WTC11 (cell line): ENCODE measurements around the gene TUT4. TPM values are rescaled to one million over a fixed set of nuclear protein-coding genes. Genes with fewer than 3 reads are reported as not detected.

Source experiments
- ATAC-seq: fragments of 200-7000 bp; cut with Tn5 transposase; 2 replicates; pipeline ENCODE4 v1.10.0; 2021; ENCODE audit warnings: mild to moderate bottlenecking, moderate library complexity
- CTCF ChIA-PET: fragments of 300-600 bp; sonication (Branson Sonifier 250); formaldehyde crosslinking; loops from one replicate; lab custom pipeline; 2021; ENCODE audit warnings: antibody characterized with exemption; lab: Charles Lee
- POLR2A ChIA-PET: fragments of 350-600 bp; sonication (Branson Sonifier 250); formaldehyde crosslinking; loops from one replicate; lab custom pipeline; 2021; ENCODE audit warnings: antibody characterized with exemption; lab: Charles Lee
- DNase-seq: peaks from one replicate; pipeline ENCODE4 v3.0.0; 2021; ENCODE audit warnings: low spot score
- H3K27ac Mint-ChIP-seq: 2 replicates; pipeline ENCODE4 v1.8.0; 2021; ENCODE audit warnings: mixed read lengths
- H3K27me3 Mint-ChIP-seq: 2 replicates; pipeline ENCODE4 v1.8.0; 2021; ENCODE audit warnings: low read depth, mild to moderate bottlenecking, moderate library complexity, mixed read lengths
- H3K36me3 Mint-ChIP-seq: 2 replicates; pipeline ENCODE4 v1.8.0; 2021; ENCODE audit warnings: mixed read lengths
- H3K4me1 Mint-ChIP-seq: 2 replicates; pipeline ENCODE4 v1.8.0; 2022; ENCODE audit warnings: mixed read lengths
- H3K4me3 Mint-ChIP-seq: 2 replicates; pipeline ENCODE4 v1.8.0; 2021; ENCODE audit warnings: mild to moderate bottlenecking, moderate library complexity, mixed read lengths
- H3K9me3 Mint-ChIP-seq: 2 replicates; pipeline ENCODE4 v1.8.0; 2021; ENCODE audit warnings: mixed read lengths
- ATF1 ChIP-seq: sonication (generic); formaldehyde crosslinking; IDR thresholded peaks from 2 replicates; pipeline ENCODE4 v1.8.1; 2023; ENCODE audit warnings: mild to moderate bottlenecking, moderate library complexity, missing genetic modification reagents
- CTCF ChIP-seq: fragments of 200-600 bp; IDR thresholded peaks from 2 replicates; pipeline ENCODE4 v1.8.0; 2022; ENCODE audit warnings: antibody characterized with exemption
- E2F5 ChIP-seq: sonication (generic); formaldehyde crosslinking; IDR thresholded peaks from 2 replicates; pipeline ENCODE4 v1.8.1; 2022; ENCODE audit warnings: mild to moderate bottlenecking, moderate library complexity, missing genetic modification reagents
- FOXP1 ChIP-seq: sonication (generic); formaldehyde crosslinking; IDR thresholded peaks from 2 replicates; pipeline ENCODE4 v1.8.0; 2022; ENCODE audit warnings: missing genetic modification reagents, mild to moderate bottlenecking, moderate library complexity, borderline replicate concordance
- GRHL2 ChIP-seq: fragments of 250-450 bp; sonication (Bioruptor Pico); IDR thresholded peaks from 2 replicates; pipeline ENCODE4 v1.8.0; 2022; ENCODE audit warnings: mild to moderate bottlenecking, moderate library complexity; ENCODE audit not compliant: insufficient replicate concordance, severe bottlenecking
- IRF1 ChIP-seq: sonication (generic); formaldehyde crosslinking; IDR thresholded peaks from 2 replicates; pipeline ENCODE4 v1.8.0; 2023; ENCODE audit warnings: missing genetic modification reagents
- SMAD4 ChIP-seq: sonication (generic); formaldehyde crosslinking; IDR thresholded peaks from 2 replicates; pipeline ENCODE4 v1.8.0; 2022; ENCODE audit warnings: mild to moderate bottlenecking, missing genetic modification reagents
- SOX15 ChIP-seq: fragments of 250-450 bp; sonication (Bioruptor Pico); IDR thresholded peaks from 2 replicates; pipeline ENCODE4 v1.9.0; 2021; ENCODE audit warnings: mild to moderate bottlenecking
- SP1 ChIP-seq: sonication (generic); formaldehyde crosslinking; conservative IDR thresholded peaks from 2 replicates; pipeline ENCODE4 v1.8.1; 2022; ENCODE audit warnings: missing genetic modification reagents
- USF2 ChIP-seq: sonication (generic); formaldehyde crosslinking; IDR thresholded peaks from 2 replicates; pipeline ENCODE4 v1.8.1; 2023; ENCODE audit warnings: mild to moderate bottlenecking, missing genetic modification reagents, moderate library complexity
- ZNF281 ChIP-seq: sonication (generic); formaldehyde crosslinking; IDR thresholded peaks from 2 replicates; pipeline ENCODE4 v1.8.0; 2023; ENCODE audit warnings: mild to moderate bottlenecking, missing genetic modification reagents
- ZNF416 ChIP-seq: fragments of 250-450 bp; sonication (Bioruptor Pico); IDR thresholded peaks from 2 replicates; pipeline ENCODE4 v1.9.0; 2021; ENCODE audit warnings: mild to moderate bottlenecking, inconsistent platforms
- ZNF423 ChIP-seq: fragments of 250-450 bp; sonication (Bioruptor Pico); IDR thresholded peaks from 2 replicates; pipeline ENCODE4 v2.1.2; 2022; ENCODE audit warnings: mild to moderate bottlenecking, moderate library complexity
- ZNF425 ChIP-seq: fragments of 250-450 bp; sonication (Bioruptor Pico); conservative IDR thresholded peaks from 2 replicates; pipeline ENCODE4 v1.9.0; 2021; ENCODE audit warnings: mild to moderate bottlenecking
- total RNA-seq: library from RNA; stranded (reverse); gene quantifications from 3 replicates; pipeline ENCODE4 v1.2.3, GENCODE V29; 2021

TUT4 gene
- total RNA-seq, 1 experiment from 2014 or later, result 63.3 TPM

- Mint-ChIP-seq H3K27me3 (no peaks in the 10 kb centered on the region), H3K9me3 (no peaks in the 10 kb centered on the region), H3K27ac (peak overlapping the region; percentile 43), H3K4me1 (0 out of 2 replicates have a peak, but pooled peaks cover 3% of the 10 kb centered on the region), H3K36me3 (peaks cover 2% of the 10 kb centered on the region; the same call in 1 of the 2 replicates), H3K4me3 (no peak overlapping the region)
- no peak for DNase-seq
- no peak for ATAC-seq
- ChIA-PET CTCF (no interaction called here), POLR2A (no interaction called here)
- no peak for TF ChIP-seq USF2 (CRISPR knock-in tag)
- TF ChIP-seq ZNF281 (CRISPR knock-in tag), result no peak
- TF ChIP-seq ZNF423, result no peak
- no peak for TF ChIP-seq ATF1 (CRISPR knock-in tag)
- TF ChIP-seq SOX15 (CRISPR knock-in tag), result no peak
- TF ChIP-seq ZNF425 (CRISPR knock-in tag), result no peak
- TF ChIP-seq IRF1 (CRISPR knock-in tag), result no peak
- no peak for TF ChIP-seq FOXP1 (CRISPR knock-in tag)
- TF ChIP-seq SP1 (CRISPR knock-in tag), result no peak
- no peak for TF ChIP-seq E2F5 (CRISPR knock-in tag)
- no peak for TF ChIP-seq ZNF416
Observed at GRCh38 chr1:52506920-52507546, 45.9 kb downstream of the TUT4 start.

GRCh38 chr1:52506349-52506748 is 46.5 kb downstream of the TUT4 start:
- ATAC-seq (no peak), DNase-seq (no peak)
- Mint-ChIP-seq H3K4me1 (0 out of 2 replicates have a peak, but pooled peaks cover 3% of the 10 kb centered on the region), H3K4me3 (no peak overlapping the region), H3K27ac (0 out of 2 replicates have a peak overlapping the region, but pooled peaks have one; percentile 1), H3K27me3 (no peaks in the 10 kb centered on the region), H3K36me3 (peaks cover 2% of the 10 kb centered on the region; the same call in 1 of the 2 replicates), H3K9me3 (no peaks in the 10 kb centered on the region)
- no peak for TF ChIP-seq CTCF
- TF ChIP-seq GRHL2, result no peak
- TF ChIP-seq SMAD4 (CRISPR knock-in tag), result no peak
- CTCF ChIA-PET, result no interaction called here
- POLR2A ChIA-PET, result no interaction called here
